SK-N-MC (cell line): ENCODE measurements around the gene CCDC50.

Experiments
- EZH2 ChIP-seq: fragments of 200-600 bp; sonication (generic); IDR thresholded peaks from one replicate; pipeline ENCODE4 v1.6.1; 2017; ENCODE audit warnings: antibody characterized with exemption
- FOXP2 ChIP-seq: optimal IDR thresholded peaks from 2 replicates; pipeline ENCODE3; 2011; ENCODE audit warnings: mild to moderate bottlenecking, moderate library complexity; ENCODE audit not compliant: insufficient read depth; ENCODE audit errors: extremely low read length, control extremely low read depth
- POLR2AphosphoS5 ChIP-seq: IDR thresholded peaks from 2 replicates; pipeline ENCODE4 v1.6.1; 2012; ENCODE audit warnings: mild to moderate bottlenecking, low read depth, low read length, borderline replicate concordance

DNA sequence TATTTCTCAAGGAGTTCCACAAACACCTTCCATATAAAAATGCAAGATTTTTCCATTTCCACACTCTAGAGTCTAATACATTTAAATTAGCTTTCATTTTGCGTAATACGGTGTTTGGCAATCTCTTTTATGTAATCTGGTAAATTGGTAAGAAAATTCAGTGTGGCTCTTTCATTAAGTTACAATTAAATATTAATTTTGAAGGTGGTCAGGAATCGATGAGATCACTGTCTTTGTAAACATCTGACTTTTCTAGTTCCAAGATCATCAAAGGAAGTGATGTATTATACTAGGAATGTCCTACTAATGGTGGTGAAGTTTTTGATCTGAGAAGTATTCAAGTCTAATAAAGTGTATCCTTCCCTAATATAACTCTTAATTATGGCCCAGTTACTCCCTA lies 2.2 kb downstream of the CCDC50 start:
- TF ChIP-seq EZH2 = no peak
- TF ChIP-seq POLR2AphosphoS5 = no peak
- TF ChIP-seq FOXP2 = no peak
